ENCODE results near the gene MYCBPAP. TPM values are rescaled to one million over a fixed set of nuclear protein-coding genes. Genes with fewer than 3 reads are reported as not detected.

The MYCBPAP gene
- total and polyA plus RNA-seq, 2 donors (not counting 3 experiments of a cell fraction or from before 2014, with no cell fraction given): 0.40 to 0.66 TPM

- ChIA-PET CTCF (interaction anchor here (1.0 to 1.3 kb wide), 3 partner anchors 9 to 73 kb away, joined by 3 to 7 read pairs (median 4); partner anchors contain the start of gene LRRC59), POLR2A (no interaction called here)
- Histone ChIP-seq H3K9me1 (replicated peaks; ENCODE audit: control insufficient read depth, extremely low read depth, insufficient read depth, low read length) (no peaks in the 10 kb centered on the region), H3K9ac (replicated peaks; ENCODE audit: extremely low read depth, insufficient read depth, low read length) (no peak overlapping the region), H3K27me3 (ENCODE audit: control insufficient read depth in 2 of 2, insufficient read depth in 2 of 2, low read length in 2 of 2) (peaks cover 22 to 32% of the 10 kb centered on the region in 2 experiments), H3K36me3 (ENCODE audit: control insufficient read depth in 2 of 2, extremely low read depth in 1 of 2, insufficient read depth in 2 of 2, low read length in 2 of 2) (no peaks in the 10 kb centered on the region), H3K4me1 (ENCODE audit: control insufficient read depth, extremely low read depth, insufficient read depth, low read length) (no peaks in the 10 kb centered on the region), H3K4me3 (replicated peaks in 1 of 3; ENCODE audit: insufficient read depth in 1 of 3, low read depth in 1 of 3, low read length in 3 of 3) (no peak overlapping the region), H3K79me2 (ENCODE audit: control insufficient read depth, insufficient read depth, low read length) (no peaks in the 10 kb centered on the region), H3K9me3 (replicated peaks; ENCODE audit: control insufficient read depth, insufficient read depth, low read length) (no peaks in the 10 kb centered on the region), H2AFZ (ENCODE audit: low read depth, low read length) (no peak overlapping the region), H3K27ac (ENCODE audit: insufficient read depth, low read depth, low read length) (no peak overlapping the region), H4K20me1 (replicated peaks; ENCODE audit: control insufficient read depth, extremely low read depth, insufficient read depth, low read length) (no peaks in the 10 kb centered on the region), H3K4me2 (ENCODE audit: insufficient read depth, low read length) (no peak overlapping the region)
- FAIRE-seq (no peak), DNase-seq (ENCODE audit: low read depth, low spot score) (no peak)
- no peak for TF ChIP-seq FOS (IDR thresholded peaks at IDR 0.05; ENCODE audit: borderline replicate concordance, insufficient read depth, low read length)
- TF ChIP-seq CTCF (IDR thresholded peaks at IDR 0.05; ENCODE audit: extremely low read depth in 1 of 2, insufficient read depth in 1 of 2, low read depth in 1 of 2, low read length in 2 of 2): no peak
- TF ChIP-seq POLR2A (IDR thresholded peaks at IDR 0.05; ENCODE audit: low read depth, low read length): no peak
- TF ChIP-seq EZH2 (IDR thresholded peaks at IDR 0.05; ENCODE audit: borderline replicate concordance, low read depth, low read length, severe bottlenecking): no peak
- no peak for TF ChIP-seq GATA2 (IDR thresholded peaks at IDR 0.05; ENCODE audit: insufficient read depth, insufficient read length, low read depth, low read length)
- TF ChIP-seq MYC (IDR thresholded peaks at IDR 0.05; ENCODE audit: low read depth, low read length): no peak
- no peak for TF ChIP-seq JUN (IDR thresholded peaks at IDR 0.05; ENCODE audit: borderline replicate concordance, insufficient read depth, insufficient read length, low read depth)
- TF ChIP-seq MAX (IDR thresholded peaks at IDR 0.05; ENCODE audit: insufficient read depth, insufficient read length): no peak
- no peak for TF ChIP-seq POLR2AphosphoS5 (IDR thresholded peaks at IDR 0.05; ENCODE audit: insufficient read depth, low read depth, low read length)
- dilution Hi-C loops (cut with MboI; ENCODE audit: extremely low pct_ligation_motif_present, low sequenced_read_pairs) (no loop called here), intact Hi-C loops (cut with micrococcal nuclease) (no loop called here)
- no TSS peak for BruUV-seq (replicated peaks)
These were observed 37.8 kb upstream of the MYCBPAP start for GRCh38 chr17:50470426-50470825.

Measured in endothelial cell of umbilical vein (primary cell).